T-cell (primary cell): ENCODE measurements around the gene CDC42BPA. TPM values are rescaled to one million over a fixed set of nuclear protein-coding genes. Genes with fewer than 3 reads are reported as not detected.

ENCODE experiments used
- ATAC-seq, 4 experiments: fragments of 200-7000 bp in 3 of 4; fragments of 150-1000 bp in 1 of 4; cut with Tn5 transposase; replicated peaks in 1 of 4; 1 replicate in 3 of 4; 2 replicates in 1 of 4; pipeline ENCODE4 v1.10.0; 2021; ENCODE audit warnings: moderate library complexity in 3 of 4, mild to moderate bottlenecking in 2 of 4, moderate number of reproducible peaks in 1 of 4
- CTCF ChIA-PET, 2 donors: fragments of 300-600 bp; sonication (Branson Sonifier 250); formaldehyde crosslinking; loops; one replicate each; lab custom pipeline; 2022; ENCODE audit warnings: antibody characterized with exemption in 2 of 2; lab: Charles Lee
- POLR2A ChIA-PET, 2 donors: fragments of 300-600 bp; sonication (Branson Sonifier 250); formaldehyde crosslinking; loops; one replicate each; lab custom pipeline; 2022; ENCODE audit warnings: antibody characterized with exemption in 2 of 2; lab: Charles Lee
- DNase-seq, 35 experiments: peaks; one replicate each; pipeline versions ENCODE4 v3.0.0 to v3.0.0-alpha.2; 2013 to 2023
- H3K27ac ChIP-seq: one replicate; pipeline ENCODE4 v1.5.1; 2013; ENCODE audit warnings: low read length
- H3K27me3 ChIP-seq, 2 experiments: replicated peaks in 1 of 2; 1 replicate in 1 of 2; 2 replicates in 1 of 2; pipeline versions ENCODE4 v1.6.1 to v1.7.0; 2013; ENCODE audit warnings: low read length in 1 of 2, mixed read lengths in 1 of 2; ENCODE audit not compliant: control insufficient read depth in 2 of 2, insufficient read depth in 2 of 2; ENCODE audit errors: extremely low read depth in 1 of 2
- H3K36me3 ChIP-seq, 2 donors: 1 replicate in 1 of 2; 2 replicates in 1 of 2; pipeline versions ENCODE4 v1.6.1 to v1.7.0; 2013; ENCODE audit warnings: low read length in 1 of 2; ENCODE audit not compliant: control insufficient read depth in 2 of 2, insufficient read depth in 1 of 2; ENCODE audit errors: extremely low read depth in 1 of 2
- H3K4me1 ChIP-seq, 2 experiments: 1 replicate in 1 of 2; 2 replicates in 1 of 2; pipeline versions ENCODE4 v1.6.1 to v1.7.0; 2013; ENCODE audit warnings: low read length in 2 of 2, mixed read lengths in 1 of 2; ENCODE audit not compliant: insufficient read depth in 2 of 2, control insufficient read depth in 1 of 2; ENCODE audit errors: extremely low read depth in 1 of 2
- H3K4me3 ChIP-seq, 2 donors: 1 replicate in 1 of 2; 2 replicates in 1 of 2; pipeline versions ENCODE4 v1.5.1 to v1.7.0; 2013; ENCODE audit warnings: mild to moderate bottlenecking in 2 of 2, low read length in 1 of 2, moderate library complexity in 1 of 2; ENCODE audit not compliant: control insufficient read depth in 1 of 2; ENCODE audit errors: extremely low read depth in 1 of 2
- H3K9me3 ChIP-seq: 2 replicates; pipeline ENCODE4 v1.7.0; 2013
- H3K27ac Mint-ChIP-seq, 2 donors: one replicate each; pipeline ENCODE4 v1.8.0; 2020 to 2021; ENCODE audit warnings: mild to moderate bottlenecking in 2 of 2, mixed read lengths in 2 of 2
- H3K27me3 Mint-ChIP-seq, 2 donors: one replicate each; pipeline ENCODE4 v1.8.0; 2021 to 2022; ENCODE audit warnings: mixed read lengths in 2 of 2
- H3K36me3 Mint-ChIP-seq: one replicate; pipeline ENCODE4 v1.8.0; 2021; ENCODE audit warnings: mixed read lengths
- H3K4me1 Mint-ChIP-seq, 3 donors: one replicate each; pipeline ENCODE4 v1.8.0; 2020 to 2022; ENCODE audit warnings: mixed read lengths in 3 of 3, mild to moderate bottlenecking in 1 of 3
- H3K4me3 Mint-ChIP-seq, 3 donors: one replicate each; pipeline ENCODE4 v1.8.0; 2020 to 2022; ENCODE audit warnings: mild to moderate bottlenecking in 3 of 3, mixed read lengths in 3 of 3, moderate library complexity in 3 of 3
- H3K9me3 Mint-ChIP-seq, 3 donors: one replicate each; pipeline ENCODE4 v1.8.0; 2020 to 2022; ENCODE audit warnings: mixed read lengths in 3 of 3
- WGBS: methylation state at CpG from one replicate; pipeline ENCODE4 v1.1.5; 2013; ENCODE audit warnings: missing lambda C conversion rate; ENCODE audit not compliant: insufficient coverage; 5-methylcytosine and 5-hydroxymethylcytosine counted together
- total RNA-seq, 35 experiments: library from RNA in 6 of 35; stranded (reverse) in 6 of 35; fragments of 120-200 nt in 1 of 35; gene quantifications; one replicate each; pipeline versions ENCODE4 v1.2.1 to v1.2.4 and lab custom pipeline; 2013 to 2026

The CDC42BPA gene
- total RNA-seq, 5 donors from 2014 or later (not counting 1 experiment from before 2014, with no cell fraction given) = 0.33 to 1.6 (median 0.86) TPM

DNA sequence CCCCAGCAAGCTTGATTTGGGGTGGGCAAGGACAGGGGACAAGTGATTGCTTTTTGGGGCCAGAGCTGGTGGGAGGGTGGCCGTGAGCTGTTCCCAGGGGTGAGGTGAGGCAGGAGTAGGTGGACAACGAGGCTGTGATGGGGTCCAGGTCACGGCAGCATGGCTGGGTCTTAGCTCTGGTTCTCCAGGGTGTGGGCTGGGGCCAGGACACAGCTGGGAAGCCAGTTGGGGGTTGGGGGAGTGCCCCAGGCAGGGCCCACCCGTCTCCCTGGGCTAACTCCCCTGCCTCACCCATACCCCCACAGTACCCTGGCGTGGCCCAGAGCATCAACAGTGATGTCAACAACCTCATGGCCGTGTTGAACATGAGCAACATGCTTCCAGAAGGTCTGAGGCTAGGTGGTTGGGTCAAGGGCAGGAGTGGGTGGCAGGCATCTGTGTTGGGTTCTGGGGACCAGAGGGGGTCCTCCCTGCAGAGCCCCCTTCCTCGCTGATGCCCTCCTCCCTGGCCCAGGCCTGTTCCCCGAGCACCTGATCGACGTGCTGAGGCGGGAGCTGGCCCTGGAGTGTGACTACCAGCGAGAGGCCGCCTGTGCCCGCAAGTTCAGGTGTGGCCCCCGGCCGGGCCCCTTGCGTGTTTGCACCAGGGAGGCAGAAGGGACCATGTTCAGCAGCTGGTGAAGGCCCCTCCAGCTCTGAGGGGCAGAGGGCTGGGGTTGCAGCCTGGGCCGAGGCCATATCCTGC, 334.9 kb downstream of the CDC42BPA start:
- Histone ChIP-seq H3K27ac (no peak overlapping the region), H3K4me1 (no peaks in the 10 kb centered on the region), H3K4me3 (no peak overlapping the region), H3K36me3 (peaks cover 25 to 55% of the 10 kb centered on the region in 2 donors), H3K9me3 (no peaks in the 10 kb centered on the region), H3K27me3 (no peaks in the 10 kb centered on the region)
- ChIA-PET CTCF (no interaction called here), POLR2A (no interaction called here)
- Mint-ChIP-seq H3K4me1 (peaks cover 0 to 4% (median 2%) of the 10 kb centered on the region in 3 donors), H3K9me3 (no peaks in the 10 kb centered on the region), H3K27me3 (no peaks in the 10 kb centered on the region), H3K4me3 (no peak overlapping the region), H3K36me3 (peaks cover 36% of the 10 kb centered on the region), H3K27ac (no peak overlapping the region)
- ATAC-seq = no peak
- no peak for DNase-seq
- WGBS = 94% methylated on average over 11 of the region's 18 CpGs

- H3K4me3 ChIP-seq = no peak overlapping the region
- H3K4me1 Mint-ChIP-seq = no peaks in the 10 kb centered on the region
- H3K36me3 ChIP-seq = peaks cover 25 to 59% of the 10 kb centered on the region in 2 donors
- H3K9me3 ChIP-seq = no peaks in the 10 kb centered on the region
- no peaks in the 10 kb centered on the region for H3K4me1 ChIP-seq
- peaks cover 35% of the 10 kb centered on the region for H3K36me3 Mint-ChIP-seq
- H3K27ac Mint-ChIP-seq = no peak overlapping the region
- no peak overlapping the region for H3K4me3 Mint-ChIP-seq
- ChIA-PET CTCF (no interaction called here), POLR2A (no interaction called here)
- DNase-seq = peak in 1 of 35 experiments; percentile 23
- no peaks in the 10 kb centered on the region for H3K9me3 Mint-ChIP-seq
- over 99% methylated on average over 13 of the region's 31 CpGs for WGBS
- H3K27me3 Mint-ChIP-seq = no peaks in the 10 kb centered on the region
- no peak overlapping the region for H3K27ac ChIP-seq
- ATAC-seq = no peak
- no peaks in the 10 kb centered on the region for H3K27me3 ChIP-seq
Observed at GRCh38 chr1:226982451-226983177, 335.7 kb downstream of the CDC42BPA start.

GRCh38 chr1:226981838-226982237, 336.5 kb downstream of the CDC42BPA start:
- Histone ChIP-seq H3K27me3 (no peaks in the 10 kb centered on the region), H3K4me3 (no peak overlapping the region), H3K4me1 (no peaks in the 10 kb centered on the region), H3K27ac (no peak overlapping the region), H3K36me3 (peaks cover 29 to 63% of the 10 kb centered on the region in 2 donors), H3K9me3 (no peaks in the 10 kb centered on the region)
- ATAC-seq = no peak
- CTCF ChIA-PET = no interaction called here
- no peaks in the 10 kb centered on the region for H3K27me3 Mint-ChIP-seq
- H3K4me3 Mint-ChIP-seq = no peak overlapping the region
- H3K36me3 Mint-ChIP-seq = peaks cover 29% of the 10 kb centered on the region
- H3K4me1 Mint-ChIP-seq = no peaks in the 10 kb centered on the region
- POLR2A ChIA-PET = no interaction called here
- H3K27ac Mint-ChIP-seq = no peak overlapping the region
- 94% methylated on average over 16 of the region's 18 CpGs for WGBS
- H3K9me3 Mint-ChIP-seq = no peaks in the 10 kb centered on the region
- DNase-seq = no peak

DNA sequence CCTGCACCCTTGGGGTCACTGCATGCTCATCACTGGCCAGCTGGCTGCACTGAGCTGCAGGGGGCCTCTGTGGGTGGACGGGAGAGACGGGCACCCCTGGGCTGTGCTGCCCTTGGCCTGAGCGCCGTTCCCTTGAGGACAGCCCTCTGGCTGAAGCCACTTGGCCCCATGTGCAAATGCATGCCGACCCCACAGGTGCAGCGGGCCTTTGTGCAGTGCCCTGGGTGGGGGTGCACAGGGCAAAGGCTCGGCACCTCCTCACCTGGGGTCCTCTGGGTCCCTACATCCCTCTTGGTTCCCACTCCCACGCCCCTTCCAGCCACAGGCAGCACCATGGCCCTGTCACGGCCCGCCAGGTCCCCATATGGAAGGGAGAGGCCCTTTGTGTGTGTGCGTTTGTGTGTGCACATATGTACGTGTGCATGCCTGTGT, 336.9 kb downstream of the CDC42BPA start:
- no peaks in the 10 kb centered on the region for H3K9me3 Mint-ChIP-seq
- H3K36me3 ChIP-seq = peaks cover 29 to 59% of the 10 kb centered on the region in 2 donors
- no peak overlapping the region for H3K27ac ChIP-seq
- no peak overlapping the region for H3K4me3 Mint-ChIP-seq
- CTCF ChIA-PET = no interaction called here
- peak in 1 of 35 experiments; percentile 23 for DNase-seq
- no peaks in the 10 kb centered on the region for H3K27me3 ChIP-seq
- peaks cover 25% of the 10 kb centered on the region for H3K36me3 Mint-ChIP-seq
- WGBS = 73% methylated on average over 5 of the region's 12 CpGs
- ATAC-seq = no peak
- no peak overlapping the region for H3K27ac Mint-ChIP-seq
- no peak overlapping the region for H3K4me3 ChIP-seq
- no peaks in the 10 kb centered on the region for H3K9me3 ChIP-seq
- no peaks in the 10 kb centered on the region for H3K27me3 Mint-ChIP-seq
- H3K4me1 Mint-ChIP-seq = no peaks in the 10 kb centered on the region
- POLR2A ChIA-PET = no interaction called here
- H3K4me1 ChIP-seq = no peaks in the 10 kb centered on the region

DNA sequence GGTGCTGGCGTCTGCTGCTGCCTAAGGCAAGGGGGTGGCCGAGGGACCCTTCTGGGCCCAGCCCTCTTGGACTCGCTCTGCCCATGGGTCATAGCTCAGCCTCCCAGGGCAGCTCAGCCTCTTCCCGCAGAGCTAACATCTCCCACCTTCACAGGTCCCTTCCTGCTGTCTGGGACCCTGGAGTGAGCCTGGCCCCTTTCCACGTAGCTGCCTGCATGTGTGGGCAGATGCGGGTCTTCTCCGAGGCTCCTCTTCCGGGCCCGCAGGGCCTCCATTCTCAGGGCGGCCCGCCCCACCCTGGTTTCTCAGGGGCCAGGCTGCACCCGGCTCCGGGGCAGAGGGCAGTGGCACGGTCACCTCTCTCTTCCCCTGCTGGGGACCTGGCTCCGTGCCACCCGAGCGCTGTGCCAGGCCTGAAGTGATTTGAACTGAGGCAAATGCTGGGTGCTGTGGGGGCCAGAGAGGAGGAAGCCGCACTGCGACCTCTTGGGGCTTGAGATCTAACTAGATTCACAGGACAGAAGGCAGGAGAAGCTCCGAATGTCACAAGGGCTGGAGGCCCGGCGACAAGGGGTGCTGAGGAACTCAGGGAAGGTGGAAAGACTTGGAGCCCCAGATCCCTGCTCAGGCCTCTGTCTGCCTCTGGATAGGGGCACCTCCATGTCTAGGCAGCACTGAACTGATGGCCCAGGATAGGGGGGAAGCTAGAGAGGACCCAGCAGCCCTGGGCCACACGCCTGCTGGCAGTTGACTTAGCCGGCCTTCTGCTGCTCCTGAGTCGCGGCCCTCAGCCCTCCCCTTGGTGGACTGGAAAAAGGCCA, 337.5 kb downstream of the CDC42BPA start:
- peaks cover 24 to 53% of the 10 kb centered on the region in 2 donors for H3K36me3 ChIP-seq
- Mint-ChIP-seq H3K27ac (no peak overlapping the region), H3K4me1 (no peaks in the 10 kb centered on the region), H3K27me3 (no peaks in the 10 kb centered on the region), H3K36me3 (peaks cover 18% of the 10 kb centered on the region), H3K9me3 (no peaks in the 10 kb centered on the region), H3K4me3 (no peak overlapping the region)
- H3K4me3 ChIP-seq = no peak overlapping the region
- H3K9me3 ChIP-seq = no peaks in the 10 kb centered on the region
- H3K4me1 ChIP-seq = no peaks in the 10 kb centered on the region
- ChIA-PET POLR2A (no interaction called here), CTCF (no interaction called here)
- H3K27ac ChIP-seq = no peak overlapping the region
- DNase-seq (peak in 1 of 35 experiments; percentile 4), ATAC-seq (no peak)
- no peaks in the 10 kb centered on the region for H3K27me3 ChIP-seq
- 92% methylated on average over 21 of the region's 26 CpGs for WGBS

- H3K4me3 ChIP-seq = no peak overlapping the region
- Mint-ChIP-seq H3K36me3 (peaks cover 14% of the 10 kb centered on the region), H3K27me3 (no peaks in the 10 kb centered on the region), H3K4me1 (no peaks in the 10 kb centered on the region), H3K9me3 (no peaks in the 10 kb centered on the region), H3K4me3 (no peak overlapping the region), H3K27ac (no peak overlapping the region)
- H3K27me3 ChIP-seq = no peaks in the 10 kb centered on the region
- ChIA-PET POLR2A (no interaction called here), CTCF (no interaction called here)
- DNase-seq = peak in 1 of 35 experiments; percentile 5
- no peak overlapping the region for H3K27ac ChIP-seq
- ATAC-seq = no peak
- H3K4me1 ChIP-seq = no peaks in the 10 kb centered on the region
- H3K36me3 ChIP-seq = peaks cover 20 to 52% of the 10 kb centered on the region in 2 donors
- 96% methylated on average over 4 of the region's 4 CpGs for WGBS
- H3K9me3 ChIP-seq = no peaks in the 10 kb centered on the region
Observed at GRCh38 chr1:226980122-226980560, 338.2 kb downstream of the CDC42BPA start.
